ENCODE measurements around the gene ANKRD65. TPM values are rescaled to one million over a fixed set of nuclear protein-coding genes. Genes with fewer than 3 reads are reported as not detected.

The ANKRD65 gene
- total RNA-seq, 2 experiments from 2014 or later: not detected

GRCh38 chr1:1438531-1439381 is 17.7 kb upstream of the ANKRD65 start:
- TF ChIP-seq CTCF (IDR thresholded peaks at IDR 0.05): no peak
- Mint-ChIP-seq H3K36me3 (ENCODE audit: low read depth) (no peaks in the 10 kb centered on the region), H3K27ac (no peak overlapping the region), H3K9me3 (no peaks in the 10 kb centered on the region), H3K4me1 (ENCODE audit: low read depth) (peaks cover 11% of the 10 kb centered on the region), H3K27me3 (peaks cover 18% of the 10 kb centered on the region), H3K4me3 (no peak overlapping the region)
- ChIA-PET POLR2A (interaction anchor here (1.2 to 1.8 kb wide), 2 partner anchors 24 to 31 kb away, joined by 5 to 6 read pairs; no protein-coding TSS in a partner anchor), CTCF (interaction anchor here (0.7 to 0.9 kb wide), 2 partner anchors 40 to 227 kb away, joined by 3 to 4 read pairs; partner anchors contain the start of gene CCNL2)
- no peak for DNase-seq
- intact Hi-C loops (cut with micrococcal nuclease): no loop called here
- ATAC-seq: no peak

- ATAC-seq: no peak
- Mint-ChIP-seq H3K4me3 (no peak overlapping the region), H3K4me1 (ENCODE audit: low read depth) (peaks cover 14% of the 10 kb centered on the region), H3K27me3 (peaks cover 18% of the 10 kb centered on the region), H3K9me3 (no peaks in the 10 kb centered on the region), H3K36me3 (ENCODE audit: low read depth) (no peaks in the 10 kb centered on the region), H3K27ac (no peak overlapping the region)
- no peak for DNase-seq
- POLR2A ChIA-PET: interaction anchor here (1.2 to 1.8 kb wide), 2 partner anchors 23 to 30 kb away, joined by 5 to 6 read pairs; no protein-coding TSS in a partner anchor
- TF ChIP-seq CTCF (IDR thresholded peaks at IDR 0.05): no peak
- intact Hi-C loops (cut with micrococcal nuclease): no loop called here
- CTCF ChIA-PET: no interaction called here
Measured at GRCh38 chr1:1437904-1438376, 16.9 kb upstream of the ANKRD65 start.

- TF ChIP-seq CTCF (IDR thresholded peaks at IDR 0.05): no peak
- H3K4me3 Mint-ChIP-seq: no peak overlapping the region
- ATAC-seq (no peak), DNase-seq (no peak)
- intact Hi-C loops (cut with micrococcal nuclease): no loop called here
- no peak overlapping the region for H3K27ac Mint-ChIP-seq
- ChIA-PET CTCF (interaction anchor here (1.0 to 1.3 kb wide), 3 partner anchors 21 to 65 kb away, joined by 3 to 4 read pairs (median 3); partner anchors contain the start of gene MRPL20), POLR2A (interaction anchor here (1.1 to 1.8 kb wide), 2 partner anchors 23 to 29 kb away, joined by 3 to 6 read pairs; no protein-coding TSS in a partner anchor)
- peaks cover 18% of the 10 kb centered on the region for H3K27me3 Mint-ChIP-seq
- H3K9me3 Mint-ChIP-seq: no peaks in the 10 kb centered on the region
- no peaks in the 10 kb centered on the region for H3K36me3 Mint-ChIP-seq (ENCODE audit: low read depth)
- H3K4me1 Mint-ChIP-seq (ENCODE audit: low read depth): peaks cover 14% of the 10 kb centered on the region
Measured at GRCh38 chr1:1437033-1437903, 16.2 kb upstream of the ANKRD65 start.

GRCh38 chr1:1436630-1437032 is 15.6 kb upstream of the ANKRD65 start:
- TF ChIP-seq CTCF (IDR thresholded peaks at IDR 0.05): no peak
- intact Hi-C loops (cut with micrococcal nuclease): no loop called here
- Mint-ChIP-seq H3K9me3 (no peaks in the 10 kb centered on the region), H3K27me3 (peaks cover 19% of the 10 kb centered on the region), H3K36me3 (ENCODE audit: low read depth) (no peaks in the 10 kb centered on the region), H3K4me3 (peak overlapping the region; percentile 53), H3K27ac (no peak overlapping the region), H3K4me1 (ENCODE audit: low read depth) (peaks cover 14% of the 10 kb centered on the region)
- DNase-seq (no peak), ATAC-seq (no peak)
- ChIA-PET CTCF (interaction anchor here (1.0 to 1.3 kb wide), 3 partner anchors 21 to 64 kb away, joined by 3 to 4 read pairs (median 3); partner anchors contain the start of gene MRPL20), POLR2A (interaction anchor here (1.1 to 1.8 kb wide), 2 partner anchors 22 to 28 kb away, joined by 3 to 6 read pairs; no protein-coding TSS in a partner anchor)
